Renal cortex interstitium (tissue), 15 donors: Measurements from ENCODE around the gene CD164L2. TPM values are rescaled to one million over a fixed set of nuclear protein-coding genes. Genes with fewer than 3 reads are reported as not detected.
"Not testable (repeated sequence)": the region's sequence is repeated elsewhere in the genome, so short reads cannot be mapped to it uniquely, and the experiment has no call there.

Experiments used
- DNase-seq, 11 donors: peaks; one replicate each; pipeline ENCODE4 v3.0.0-alpha.2; 2013; ENCODE audit warnings: low read depth in 9 of 11, low spot score in 4 of 11; ENCODE audit errors: extremely low read depth in 1 of 11
- long read RNA-seq, 16 experiments: transcript quantifications; one replicate each; lab custom pipeline, GENCODE V29; 2026
- polyA plus RNA-seq, 3 donors: library from polyadenylated mRNA; unstranded; fragments of 120-200 nt; gene quantifications; one replicate each; pipeline ENCODE4 v1.2.1, GENCODE V29; 2013; ENCODE audit not compliant: insufficient read length in 3 of 3

Gene CD164L2
- under 1 TPM; 0.22 to 0.47 (median 0.26) TPM for polyA plus RNA-seq
- long read RNA-seq, donor 1 = 0 reads
- long read RNA-seq, donor 2 = 0 reads
- long read RNA-seq, donor 3 = 0 reads
- long read RNA-seq, donor 4 = 0 reads
- long read RNA-seq, donor 5 = 0 reads
- long read RNA-seq, donor 6 = 0 reads
- long read RNA-seq, donor 7 = 0 reads
- long read RNA-seq, donor 8, partial matches to known transcripts = 0 of 1 reads
- long read RNA-seq, donor 8, other reads (novel, unspliced or antisense) = 0 of 1 reads
- long read RNA-seq, donor 9 = 0 reads
- long read RNA-seq, donor 10, partial matches to known transcripts = 0 of 1 reads
- long read RNA-seq, donor 10, other reads (novel, unspliced or antisense) = 0 of 1 reads
- long read RNA-seq, donor 11 = 0 reads
- long read RNA-seq, donor 12, partial matches to known transcripts = 0 of 1 reads
- long read RNA-seq, donor 12, other reads (novel, unspliced or antisense) = 0 of 1 reads
- long read RNA-seq, donor 13 = 0 reads
- long read RNA-seq, donor 14 = 0 reads
- long read RNA-seq, donor 15 = 0 reads
- long read RNA-seq, donor 16, partial matches to known transcripts = 0 of 2 reads
- long read RNA-seq, donor 16, other reads (novel, unspliced or antisense) = 0 of 2 reads

DNA sequence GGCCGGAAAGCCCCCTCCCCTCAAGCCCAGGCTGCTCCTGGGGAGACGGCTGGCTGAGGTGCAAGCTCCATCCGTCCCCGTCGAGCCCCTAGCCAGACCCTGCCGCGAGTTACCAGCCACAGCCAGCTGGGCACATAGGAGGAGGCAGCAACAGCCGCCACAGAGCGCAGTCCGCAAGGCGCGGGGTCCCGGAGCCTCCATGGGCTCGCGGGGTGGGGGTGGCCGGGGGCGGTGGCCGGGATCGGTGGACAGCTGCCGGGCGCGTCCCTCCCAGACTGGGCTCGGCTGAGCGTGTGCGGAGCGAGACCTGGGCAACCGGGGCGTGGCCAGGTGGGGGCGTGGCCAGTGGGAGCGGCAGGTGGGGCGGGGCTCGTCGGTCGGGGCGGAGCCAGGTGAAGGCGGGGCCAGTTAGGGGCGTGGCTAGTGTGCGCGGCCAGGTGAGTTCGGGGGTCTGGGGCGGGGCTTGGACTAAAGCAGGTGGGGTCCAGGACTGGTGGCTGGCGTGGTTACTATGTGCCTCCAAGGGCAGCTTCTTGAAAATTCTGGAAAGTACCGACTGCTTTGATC, at the start of gene CD164L2:
CD164L2 (minus strand) TSS at position 295 of the 567 bp plus-strand sequence; CDS start at position 201, 94 bp downstream.
- no peak for DNase-seq

DNA sequence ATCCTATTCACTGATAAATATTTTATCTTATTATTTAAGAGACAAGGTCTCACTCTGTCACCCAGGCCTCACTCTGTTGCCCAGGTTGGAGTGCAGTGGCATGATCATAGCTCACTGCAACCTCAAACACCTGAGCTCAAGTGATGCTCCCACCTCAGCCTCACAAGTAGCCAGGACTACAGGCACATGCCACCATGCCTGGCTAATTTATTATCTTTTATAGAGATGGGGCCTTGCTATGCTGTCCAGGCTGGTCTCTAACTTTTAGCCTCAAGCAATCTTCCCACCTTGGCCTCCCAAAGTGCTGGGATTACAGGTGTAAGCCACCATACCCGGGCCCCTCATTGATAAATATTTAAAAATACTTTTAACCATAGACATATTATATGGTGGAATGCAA, 49.6 kb upstream of the CD164L2 start:
- not testable (repeated sequence) for DNase-seq

DNA sequence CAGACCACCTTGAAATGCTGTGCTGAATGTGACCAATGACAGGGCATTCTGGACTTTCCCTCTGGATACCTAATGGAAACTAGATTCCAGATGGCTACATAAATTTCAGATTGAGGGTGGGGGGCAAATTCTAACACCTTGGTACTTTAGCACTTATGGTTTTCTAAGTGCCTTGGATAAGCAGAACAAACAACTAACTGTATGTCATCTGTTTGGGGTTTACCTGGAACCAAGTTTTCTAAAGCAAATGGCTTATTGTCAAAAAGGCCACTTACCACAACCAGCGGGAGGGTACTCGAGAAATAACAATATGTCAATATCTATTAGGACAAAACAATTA, 48.4 kb upstream of the CD164L2 start:
- no peak for DNase-seq

DNA sequence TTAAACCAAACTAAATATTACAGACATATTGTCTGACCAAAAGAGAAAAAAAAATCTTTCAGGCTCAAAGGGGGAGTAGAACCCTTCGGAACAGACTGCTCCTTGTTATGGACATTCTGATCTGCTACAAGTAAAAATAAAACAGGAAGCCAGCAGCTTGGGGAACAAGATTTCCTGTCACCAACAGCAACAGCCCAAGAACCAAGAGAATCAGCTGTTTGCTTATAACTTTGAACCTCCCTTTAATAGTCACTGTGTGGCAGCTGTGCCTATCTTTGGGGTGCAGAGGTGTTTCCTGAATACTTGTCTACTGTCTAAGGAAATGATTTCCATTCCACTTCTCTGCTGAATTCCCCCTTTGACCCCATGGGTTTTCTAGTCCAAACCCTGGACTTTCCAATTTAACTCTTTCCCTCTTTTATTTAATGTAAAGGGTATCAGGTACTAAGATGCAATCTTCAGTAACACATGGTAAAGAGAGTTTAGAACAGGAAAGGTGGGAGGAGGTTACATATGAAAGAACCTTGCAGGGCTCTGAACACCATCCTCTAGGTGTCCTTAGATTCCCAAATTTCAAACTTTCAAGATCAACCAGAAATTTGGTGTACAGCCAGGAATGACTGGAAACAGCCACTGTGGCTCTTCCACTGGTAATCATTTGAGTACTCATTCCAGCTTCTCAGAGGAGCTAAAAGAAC, 47.9 kb upstream of the CD164L2 start:
- DNase-seq = no peak

DNA sequence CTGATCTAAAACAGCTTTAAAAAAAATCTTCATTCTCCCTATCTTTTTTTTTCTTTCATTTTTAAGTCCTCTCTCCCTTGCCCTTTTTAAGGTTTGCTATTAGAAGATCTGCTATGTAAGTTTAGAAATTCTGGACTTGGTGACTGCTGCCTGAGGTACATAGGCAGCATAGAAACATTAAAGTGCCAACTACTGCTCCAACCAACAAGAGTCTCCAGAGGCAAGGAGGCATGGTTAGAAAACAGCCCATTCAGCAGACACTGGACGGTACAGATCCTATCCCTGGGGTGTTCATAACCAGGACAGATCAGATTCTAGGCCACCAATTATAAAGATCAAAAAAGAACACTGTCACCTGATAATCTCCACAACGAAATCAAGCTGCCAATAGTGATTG, 45.9 kb upstream of the CD164L2 start:
- DNase-seq = no peak

DNA sequence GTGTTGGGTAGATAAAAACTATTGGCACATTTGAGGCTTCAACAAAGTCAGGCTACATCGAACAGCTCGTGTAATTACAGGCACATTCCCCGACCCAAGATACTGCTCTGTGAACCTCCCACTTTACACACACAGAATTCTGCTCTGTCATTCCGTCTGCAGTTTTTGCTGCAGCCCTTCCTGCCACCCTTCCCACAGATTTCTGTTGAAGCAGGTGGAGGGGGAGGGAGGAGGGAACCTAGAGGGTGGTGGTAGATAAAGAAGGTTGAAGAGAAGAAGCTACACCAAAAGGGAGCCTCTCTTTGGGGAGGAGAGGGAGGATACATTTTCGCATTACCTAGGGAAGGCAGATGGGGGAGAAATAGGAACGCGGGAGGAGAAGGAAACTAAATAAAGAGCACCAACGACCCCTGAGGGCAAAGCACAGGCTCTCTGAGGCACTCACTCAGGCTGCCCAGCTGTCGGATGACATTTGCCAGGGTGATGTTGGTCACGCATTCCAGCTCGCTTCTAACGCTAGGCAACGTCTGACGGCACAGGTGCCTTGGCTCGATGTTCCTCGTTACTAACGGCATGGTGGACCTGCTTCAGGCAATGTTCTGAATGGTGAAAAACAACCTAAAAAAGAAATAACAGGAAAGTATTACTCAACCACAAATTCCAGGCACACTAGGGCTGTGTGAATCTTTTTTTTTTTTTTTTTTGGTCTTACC, 45.3 kb upstream of the CD164L2 start:
- DNase-seq = peak in 3 of 11 donors; percentile 45 to 54 (median 51)

DNA sequence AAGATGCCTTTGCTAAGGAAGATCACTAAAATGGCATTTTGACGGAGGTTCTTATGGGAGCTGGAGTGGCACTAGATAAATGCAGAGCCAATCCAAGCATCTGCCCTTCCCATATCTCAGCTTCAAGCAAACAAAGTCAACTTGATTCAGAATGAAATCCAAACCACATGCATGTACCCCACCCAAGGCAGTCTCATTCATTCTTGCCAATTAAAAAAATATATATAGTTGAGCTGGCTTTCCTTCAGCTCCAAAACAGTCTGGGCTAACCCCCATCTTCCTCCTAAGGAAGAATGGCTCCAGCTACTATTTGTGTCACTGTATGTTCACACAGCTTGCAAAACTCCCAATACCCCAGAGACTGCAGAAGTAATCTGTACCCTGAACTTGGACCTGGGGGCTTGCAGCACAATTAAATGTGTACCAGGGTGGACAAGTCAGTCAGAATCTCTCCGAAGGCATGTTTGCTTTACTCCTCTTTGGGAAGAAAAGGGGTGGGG, 44.7 kb upstream of the CD164L2 start:
- no peak for DNase-seq

DNA sequence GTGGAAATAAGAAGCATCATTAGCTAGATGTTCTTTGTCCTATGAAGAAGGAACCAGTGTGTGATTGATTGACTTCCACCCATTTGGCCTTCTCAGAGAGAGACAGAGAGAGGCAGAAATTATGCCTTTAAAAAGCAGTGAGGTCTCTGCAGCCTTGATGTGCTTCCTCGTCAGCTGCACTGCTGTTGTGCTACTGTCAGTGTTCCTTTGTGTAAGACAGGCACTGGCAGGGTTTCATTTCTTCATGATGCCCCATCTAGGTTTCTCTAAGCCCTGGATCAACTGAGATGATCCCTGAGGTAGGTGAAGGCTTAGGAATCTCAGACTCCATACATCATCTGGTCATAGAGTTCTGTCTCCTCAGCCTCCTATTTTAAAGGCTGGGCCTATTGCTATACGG, 44.2 kb upstream of the CD164L2 start:
- DNase-seq = no peak

DNA sequence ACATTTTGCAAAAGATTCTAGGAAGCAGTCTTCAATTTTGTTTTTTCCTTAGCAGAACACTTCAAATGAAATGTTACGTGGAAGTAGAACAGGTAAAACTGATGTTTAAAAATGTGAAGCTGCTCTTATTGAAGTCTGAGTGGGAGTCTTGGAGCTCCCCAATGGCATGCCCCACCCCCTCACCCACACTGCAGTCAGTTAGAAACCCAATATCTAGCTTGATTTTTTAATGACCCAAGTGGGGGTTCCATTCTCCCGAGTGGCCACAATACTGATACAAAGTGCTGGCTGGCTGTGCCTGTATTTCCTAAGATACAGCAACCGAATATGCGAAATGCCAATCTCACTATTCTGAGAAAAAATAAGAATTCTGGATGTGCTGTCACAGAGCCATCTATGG, 40.6 kb upstream of the CD164L2 start:
- no peak for DNase-seq

GRCh38 chr1:27418326-27419185, 35.4 kb upstream of the CD164L2 start:
- peak in 6 of 11 donors; percentile 40 to 73 (median 56) for DNase-seq

GRCh38 chr1:27417713-27418112, 34.6 kb upstream of the CD164L2 start:
- DNase-seq = no peak

- DNase-seq = no peak
Measured at GRCh38 chr1:27416387-27417111, 33.4 kb upstream of the CD164L2 start.

DNA sequence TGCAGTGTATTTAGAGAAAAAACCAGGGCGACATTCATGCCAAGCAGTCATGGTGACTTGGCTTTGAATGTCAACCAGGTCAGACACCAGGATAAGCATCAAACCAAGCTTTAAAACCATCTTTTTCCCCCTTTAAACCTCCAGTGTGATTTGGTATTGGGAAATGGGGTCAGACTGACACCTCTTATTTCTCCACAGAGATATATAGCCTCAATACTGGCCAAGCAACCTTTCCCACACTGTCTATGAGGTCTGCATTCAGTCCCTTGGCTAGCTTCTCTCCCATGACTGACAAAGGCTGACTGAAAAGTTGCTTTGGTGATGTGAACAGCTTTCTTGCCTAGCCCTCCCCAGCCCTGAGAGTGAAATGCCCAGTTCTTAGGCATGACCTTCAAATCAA, 31.0 kb upstream of the CD164L2 start:
- no peak for DNase-seq

- DNase-seq = no peak
Measured at GRCh38 chr1:27413004-27413403, 29.9 kb upstream of the CD164L2 start.

DNA sequence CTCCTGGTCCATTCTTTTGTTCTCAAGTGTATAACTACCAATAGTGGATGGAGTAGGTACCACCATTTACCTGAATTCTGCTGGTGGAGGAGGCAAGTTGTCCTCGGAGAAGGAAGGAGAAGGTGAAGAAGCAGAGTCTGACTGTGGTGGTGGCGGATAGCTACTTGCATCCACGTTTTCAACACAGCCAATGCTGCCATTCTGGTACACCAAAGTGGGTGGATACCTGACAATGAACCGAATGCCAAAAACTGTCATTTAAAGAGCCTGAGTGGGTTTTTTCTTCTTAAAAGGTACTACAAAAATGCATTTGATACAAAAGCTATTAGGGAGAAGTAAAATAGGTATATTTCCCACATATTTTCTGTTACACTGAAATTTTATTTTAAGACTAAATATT, 29.4 kb upstream of the CD164L2 start:
- DNase-seq = no peak

DNA sequence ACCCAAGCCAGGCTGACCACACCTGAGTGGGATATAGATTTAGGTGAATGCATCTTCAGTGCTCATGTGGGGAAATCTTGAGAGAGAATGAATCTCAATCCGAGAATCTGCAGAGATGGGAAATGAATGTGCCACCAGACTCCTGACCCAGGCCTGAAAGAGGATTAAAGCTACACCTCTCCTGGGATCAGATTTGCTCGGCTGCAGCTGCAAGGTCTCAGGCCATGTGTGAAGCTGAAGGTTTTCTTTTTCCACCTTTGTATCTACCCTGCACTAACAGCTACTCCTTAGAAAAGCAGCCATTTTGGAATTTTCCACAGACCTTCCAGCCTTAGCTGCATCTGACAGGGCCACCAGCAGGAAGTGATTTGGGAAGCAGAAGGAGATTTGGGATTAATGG, 27.6 kb upstream of the CD164L2 start:
- no peak for DNase-seq

GRCh38 chr1:27409669-27410068, 26.5 kb upstream of the CD164L2 start:
- DNase-seq = no peak

DNA sequence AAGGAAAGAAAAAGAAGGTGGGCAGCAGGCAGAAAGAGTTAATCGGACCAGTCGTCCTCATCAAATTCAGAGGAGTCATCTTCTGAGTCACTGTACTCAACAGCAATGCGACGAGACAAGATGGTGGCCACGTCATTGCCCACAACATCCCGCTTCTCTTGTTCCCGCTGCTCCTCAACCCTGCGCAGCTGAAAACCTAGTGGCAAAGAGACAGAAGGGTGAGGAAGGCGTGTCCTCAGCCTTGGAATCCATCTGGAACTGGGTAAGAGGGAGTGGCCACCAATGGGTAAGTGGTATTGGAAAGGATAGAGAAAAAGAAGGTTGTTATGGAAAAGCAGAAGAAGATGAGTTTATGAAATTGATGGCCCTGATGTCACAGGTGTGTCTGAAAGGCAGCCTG, 25.0 kb upstream of the CD164L2 start:
- no peak for DNase-seq
